ENCODE data around the gene PALM.
"Not testable (repeated sequence)": the region's sequence is repeated elsewhere in the genome, so short reads cannot be mapped to it uniquely, and the experiment has no call there.

Gene PALM

GRCh38 chr19:732148-733069, 23.7 kb downstream of the PALM start:
- no peak for DNase-seq

- DNase-seq: no peak
Observed at GRCh38 chr19:734716-735115, 26.0 kb downstream of the PALM start.

- no peak for DNase-seq
Observed at GRCh38 chr19:736125-736524, 27.4 kb downstream of the PALM start.

- peak; percentile 9 to 19 for DNase-seq
Observed at GRCh38 chr19:737591-738093, 28.9 kb downstream of the PALM start.

GRCh38 chr19:738509-739128, 29.9 kb downstream of the PALM start:
- no peak for DNase-seq

GRCh38 chr19:739998-740715, 31.4 kb downstream of the PALM start:
- no peak for DNase-seq

- not testable (repeated sequence) for DNase-seq
Observed at GRCh38 chr19:740816-741505, 32.2 kb downstream of the PALM start.

GRCh38 chr19:741506-742131, 32.9 kb downstream of the PALM start:
- DNase-seq: peak; percentile 12 to 18

GRCh38 chr19:742540-743075, 33.9 kb downstream of the PALM start:
- no peak for DNase-seq

- DNase-seq: no peak
Observed at GRCh38 chr19:743168-743687, 34.5 kb downstream of the PALM start.

GRCh38 chr19:745138-745537, 36.4 kb downstream of the PALM start:
- DNase-seq: not testable (repeated sequence)

- no peak for DNase-seq
Observed at GRCh38 chr19:746208-746819, 37.6 kb downstream of the PALM start.

GRCh38 chr19:746956-747355, 38.2 kb downstream of the PALM start:
- no peak for DNase-seq

GRCh38 chr19:747432-748273, 38.9 kb downstream of the PALM start:
- no peak for DNase-seq

GRCh38 chr19:748274-748598, 39.5 kb downstream of the PALM start:
- DNase-seq: no peak

- DNase-seq: no peak
Observed at GRCh38 chr19:749811-750210, 41.1 kb downstream of the PALM start.

GRCh38 chr19:750640-751423, 42.1 kb downstream of the PALM start, which contains the start of gene MISP:
TSS of gene MISP (plus strand) at chr19:751112. CDS start at chr19:756947, 5,835 bp downstream.
- DNase-seq: no peak

- no peak for DNase-seq
Observed at GRCh38 chr19:751501-752341, 43.0 kb downstream of the PALM start.

Measured in AML-193 (cell line).